GM21423 (cell line): Measurements from ENCODE around the gene RAB3A.
"Not testable (repeated sequence)": the region's sequence is repeated elsewhere in the genome, so short reads cannot be mapped to it uniquely, and the experiment has no call there.

Experiments used
- ATAC-seq: cut with Tn5 transposase; IDR thresholded peaks from one replicate; pipeline ENCODE4 v1.9.1; 2021; ENCODE audit warnings: mild to moderate bottlenecking, moderate library complexity; ENCODE audit not compliant: unreplicated experiment

The RAB3A gene

DNA sequence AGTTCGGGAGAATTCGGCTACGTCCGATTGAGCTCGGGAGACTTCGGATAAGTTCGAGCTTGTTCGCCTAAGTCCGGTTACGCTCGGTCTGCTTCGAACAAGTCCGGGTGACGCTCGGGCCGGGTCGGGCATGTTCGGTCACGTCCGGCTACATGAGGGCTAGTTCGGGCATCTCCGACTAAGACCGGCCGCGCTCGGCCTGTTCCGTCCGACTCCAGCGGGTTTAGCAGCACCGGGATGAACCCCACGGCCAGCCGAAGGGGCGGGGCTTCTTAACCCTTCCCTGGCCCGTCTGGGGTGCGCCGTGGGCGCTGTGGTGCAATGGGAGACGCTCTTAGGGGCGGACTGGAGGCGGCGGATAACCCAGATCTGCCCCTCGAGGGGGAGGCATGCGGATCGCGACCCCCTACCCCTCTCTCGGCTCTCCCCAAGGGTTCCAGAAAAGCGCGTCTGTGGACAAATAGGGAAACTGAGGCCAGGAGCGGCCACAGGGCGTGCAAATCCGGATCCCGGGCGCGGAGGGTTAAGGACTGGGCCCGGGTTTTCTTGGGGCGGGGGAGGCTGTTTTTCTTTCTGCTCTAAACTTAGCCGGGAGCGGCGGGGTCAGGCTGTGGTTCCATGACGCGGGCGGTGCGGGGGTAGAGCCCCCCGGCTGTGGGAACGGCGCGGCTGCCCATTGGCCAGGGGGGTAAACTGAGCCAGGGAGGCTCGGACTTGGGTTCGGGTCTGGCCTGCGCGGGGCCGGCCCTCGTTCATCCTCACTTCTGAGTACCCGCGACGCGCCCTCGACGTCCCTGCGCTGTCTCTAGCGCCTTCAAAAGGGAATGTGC is 20.9 kb upstream of the RAB3A start:
- ATAC-seq, result peak; percentile 88

DNA sequence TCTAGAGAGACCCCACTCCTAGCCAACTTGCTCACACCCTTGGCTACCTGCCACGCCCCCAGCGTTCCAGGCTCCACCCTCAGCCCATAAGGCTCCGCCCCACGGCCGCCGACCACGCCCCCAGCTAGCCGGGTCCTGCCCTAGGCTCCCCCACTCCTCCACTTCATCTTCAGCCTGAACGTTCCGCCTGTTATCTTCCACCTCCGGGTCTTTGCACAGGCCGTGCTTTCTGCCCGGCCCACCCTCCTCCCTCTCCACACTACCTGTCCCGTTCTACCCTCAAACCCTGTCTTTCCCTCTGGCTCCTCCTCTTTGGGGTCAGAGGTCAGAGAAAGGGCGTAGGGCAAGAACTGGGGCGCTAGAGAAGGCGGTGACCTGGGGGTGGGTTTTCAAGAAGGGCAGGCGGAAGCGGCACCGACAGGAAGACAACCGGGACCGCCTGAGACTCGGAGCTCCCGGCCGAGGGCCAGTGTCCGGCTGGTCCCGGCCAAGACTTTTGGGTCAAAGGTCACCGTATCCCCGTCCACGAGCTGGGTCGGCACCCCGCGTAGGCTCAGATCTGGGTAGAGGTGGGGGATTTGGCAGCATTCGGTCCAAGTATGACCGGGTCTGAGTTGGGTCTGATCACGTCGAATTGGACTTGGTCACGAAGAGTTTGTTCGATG is 20.1 kb upstream of the RAB3A start:
- ATAC-seq, result no peak

DNA sequence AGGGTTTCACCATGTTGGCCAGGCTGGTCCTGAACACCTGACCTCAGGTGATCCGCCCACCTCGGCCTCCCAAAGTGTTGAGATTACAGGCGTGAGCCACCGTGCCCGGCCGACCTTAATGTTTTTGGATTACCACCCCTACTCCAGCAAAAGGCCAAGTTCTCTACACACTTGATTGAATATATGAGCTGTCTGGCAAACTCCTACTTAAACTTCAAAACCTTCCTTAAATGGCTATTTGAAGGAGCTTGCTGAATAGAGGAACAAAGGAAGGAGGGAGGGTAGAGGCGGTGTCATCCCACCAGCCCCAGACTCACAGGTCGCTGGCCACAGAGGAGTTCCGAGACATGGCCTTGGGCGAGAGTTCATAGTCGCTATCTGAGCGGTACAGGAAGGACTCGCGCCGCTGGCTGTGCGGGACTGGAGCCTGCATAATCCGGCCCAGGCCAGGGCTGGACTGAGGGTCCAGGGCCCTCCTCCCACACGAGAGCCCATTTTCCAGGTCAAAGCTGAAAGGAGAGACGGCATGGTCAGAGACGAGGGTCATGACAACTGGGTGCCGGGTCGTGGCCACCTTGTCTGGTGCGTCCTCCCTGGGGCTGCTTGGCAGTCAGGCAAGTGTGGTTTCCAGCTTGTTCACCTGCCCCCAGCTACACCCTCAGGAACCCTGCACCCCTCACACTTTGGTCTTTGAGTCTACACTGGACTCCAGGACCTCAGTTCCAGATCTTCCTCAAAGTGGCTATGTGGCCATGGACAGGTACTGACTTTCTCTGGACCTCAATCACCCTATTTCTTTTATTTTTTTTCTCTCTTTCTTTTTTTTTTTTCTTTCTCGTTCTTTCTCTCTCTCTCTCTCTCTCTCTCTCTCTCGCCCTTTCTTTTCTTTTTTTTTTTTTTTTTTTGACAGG is 18.2 kb upstream of the RAB3A start:
- ATAC-seq, result no peak

DNA sequence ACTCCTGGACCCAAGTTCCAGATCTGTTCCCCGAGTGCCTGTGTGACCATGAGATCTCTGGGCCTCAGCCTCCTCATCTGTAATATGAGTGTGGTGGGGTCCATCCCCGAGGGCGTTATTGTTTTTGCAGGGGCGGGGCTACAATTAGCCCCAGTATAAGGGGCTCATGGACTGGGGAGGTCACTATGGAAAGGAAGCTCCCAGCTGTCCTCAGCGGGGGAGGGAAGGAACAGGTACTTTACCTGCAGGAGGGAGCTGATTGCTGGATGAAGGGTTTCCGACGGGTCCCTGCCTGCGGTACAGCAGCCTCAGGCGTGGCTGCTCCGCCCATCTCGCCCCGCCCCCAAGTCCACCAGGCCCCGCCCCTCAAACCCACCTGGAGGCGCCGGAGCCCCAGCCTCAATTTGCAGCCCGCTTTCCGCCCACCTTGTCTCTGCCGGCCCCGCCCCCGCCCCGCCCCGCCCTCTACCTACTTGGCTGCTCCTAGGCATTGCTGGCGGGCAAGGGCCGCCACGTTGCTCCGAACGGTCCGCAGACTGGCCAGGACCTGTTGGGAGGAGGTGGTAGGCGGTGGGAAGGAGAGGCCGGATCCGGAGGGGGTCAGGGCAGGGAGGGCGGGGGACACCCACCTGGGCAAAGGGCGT is 16.9 kb upstream of the RAB3A start:
- no peak for ATAC-seq

DNA sequence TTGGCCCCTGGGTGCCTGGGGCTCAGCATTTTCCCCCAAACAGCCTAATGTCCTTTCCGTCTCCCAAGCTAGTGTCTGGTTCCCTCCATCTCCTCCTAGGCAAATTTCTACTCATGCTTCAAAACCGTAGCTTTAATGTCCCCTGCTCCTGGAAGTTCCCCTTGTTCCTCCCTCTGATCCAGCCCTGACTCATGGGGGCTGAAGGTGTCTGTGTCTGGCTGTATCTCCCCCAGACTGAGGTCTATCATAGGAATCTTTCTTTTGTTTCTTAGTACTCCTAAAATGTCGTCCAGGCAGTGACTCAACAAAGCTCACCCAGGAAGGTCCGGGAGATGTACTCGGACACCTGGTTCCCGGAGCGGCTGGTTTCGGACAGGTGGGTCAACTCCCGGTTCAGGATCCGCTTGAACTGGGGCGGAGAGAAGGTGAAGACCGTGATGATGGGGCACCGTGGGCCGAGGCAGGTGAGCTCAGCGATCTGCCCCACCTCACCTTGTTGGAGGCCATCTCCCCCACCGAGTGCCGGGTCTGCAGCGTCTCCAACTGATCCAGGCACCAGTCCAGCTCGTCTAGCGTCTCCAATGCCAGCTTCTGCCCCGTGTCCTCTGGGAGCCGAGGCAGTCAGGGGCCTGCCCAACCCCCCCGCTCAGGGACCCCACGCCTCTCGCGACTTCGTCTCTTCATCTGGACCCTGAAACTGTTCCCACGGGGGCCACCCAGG is 16.2 kb upstream of the RAB3A start:
- ATAC-seq, result no peak

DNA sequence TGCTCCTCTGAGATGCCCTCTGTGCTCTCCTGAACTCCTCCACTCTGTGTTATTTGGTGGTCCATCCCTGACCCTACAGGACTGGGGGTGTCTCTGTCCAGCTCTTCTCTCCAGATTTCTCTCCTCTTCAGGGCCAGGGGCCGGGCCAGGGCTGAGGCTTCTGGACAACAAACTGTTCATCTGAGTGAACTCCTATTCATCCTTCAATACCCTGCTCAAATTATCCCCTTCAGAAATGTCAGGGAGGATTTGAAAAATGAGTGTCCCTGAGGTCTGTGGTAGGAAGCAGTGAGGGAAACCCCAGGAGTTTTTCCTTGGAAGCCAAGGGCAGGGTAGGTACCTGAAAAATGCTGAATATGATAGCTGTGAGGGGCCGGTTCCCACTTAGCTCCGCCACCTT is 14.8 kb upstream of the RAB3A start:
- ATAC-seq, result no peak

DNA sequence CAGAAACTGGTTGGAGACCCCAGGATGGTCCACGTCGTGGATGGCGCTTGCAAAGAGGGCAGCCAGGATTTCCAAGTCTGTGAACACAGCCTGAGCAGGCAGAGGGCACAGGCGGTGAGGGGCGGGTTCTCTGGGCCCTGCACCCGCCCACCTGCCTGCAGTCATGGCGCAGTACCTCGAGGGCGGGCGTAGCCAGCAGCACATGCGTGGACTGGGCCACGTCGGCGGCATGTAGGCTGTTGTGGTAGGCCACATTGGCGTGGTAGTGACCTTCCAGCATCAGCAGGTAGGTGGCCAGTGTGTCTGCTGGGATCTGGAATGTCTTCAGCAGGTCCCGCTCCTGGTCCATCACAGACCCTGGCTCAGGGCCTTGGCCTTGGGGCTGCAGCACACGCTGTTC is 14.3 kb upstream of the RAB3A start:
- no peak for ATAC-seq

DNA sequence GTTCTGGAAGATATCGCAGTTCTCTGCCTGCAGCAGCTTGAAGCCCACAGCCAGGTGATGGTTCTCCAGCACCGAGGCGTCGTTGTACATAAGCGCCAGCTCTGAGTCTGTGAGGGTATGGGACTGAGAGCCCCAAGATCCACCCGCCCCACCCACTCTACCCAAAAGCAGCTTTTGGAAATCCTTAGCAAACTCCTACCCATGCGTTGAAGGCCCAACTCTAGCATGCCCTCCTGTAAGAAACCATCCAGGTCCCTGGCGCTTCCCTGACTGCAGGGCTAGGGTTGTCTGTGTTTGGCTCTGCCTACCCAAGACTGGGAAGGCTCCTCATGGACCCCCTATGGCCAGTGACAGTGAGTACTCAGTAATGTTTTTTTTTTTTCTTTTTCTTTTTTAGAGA is 12.9 kb upstream of the RAB3A start:
- no peak for ATAC-seq

DNA sequence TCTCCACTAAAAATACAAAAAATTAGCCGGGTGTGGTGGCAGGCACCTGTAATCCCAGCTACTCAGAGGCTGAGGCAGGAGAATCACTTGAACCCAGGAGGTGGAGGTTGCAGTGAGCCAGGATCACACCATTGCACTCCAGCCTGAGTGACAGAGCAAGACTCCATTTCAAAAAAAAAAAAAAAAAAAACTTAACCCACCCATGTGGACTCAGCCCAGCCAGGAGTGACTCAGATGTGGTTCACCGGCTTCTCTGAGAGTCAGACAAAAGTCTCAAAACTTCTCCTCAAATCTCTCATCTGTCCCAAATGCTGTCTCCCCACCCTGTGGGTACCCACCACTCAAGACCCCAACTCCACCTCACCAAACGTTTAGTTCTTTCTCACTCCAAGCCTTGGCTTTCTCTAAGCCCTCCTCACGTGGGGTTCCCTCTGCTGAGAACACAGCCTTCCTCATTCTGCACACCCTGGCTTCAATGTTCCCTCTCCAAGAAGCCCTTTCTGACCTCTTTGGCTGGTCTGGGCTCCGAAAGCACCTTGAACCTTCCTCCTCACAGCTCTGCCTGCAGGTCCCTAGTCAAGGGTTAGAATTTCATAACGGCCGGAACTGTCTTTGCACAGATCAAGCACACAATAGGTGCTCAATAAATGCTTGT is 11.1 kb upstream of the RAB3A start:
- ATAC-seq, result no peak

DNA sequence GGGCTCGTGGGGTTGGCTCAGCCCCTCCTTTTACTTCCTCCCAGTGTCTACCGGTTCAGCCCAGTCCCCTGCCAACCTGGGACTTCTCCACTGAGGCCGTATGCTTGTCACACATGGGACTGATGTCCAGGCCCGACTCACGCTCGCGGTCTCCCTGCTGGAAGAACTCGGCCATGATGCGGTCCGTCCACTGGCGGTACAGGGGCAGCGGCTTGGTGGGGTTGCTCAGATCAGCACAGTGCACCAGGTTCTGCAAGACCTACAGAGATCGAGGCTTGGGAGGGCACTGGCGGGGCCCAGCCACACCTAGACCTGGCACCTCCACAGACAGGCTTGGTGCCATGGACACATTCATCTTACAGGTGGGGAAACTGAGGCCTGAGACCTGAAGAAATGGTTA is 7.8 kb upstream of the RAB3A start:
- no peak for ATAC-seq

DNA sequence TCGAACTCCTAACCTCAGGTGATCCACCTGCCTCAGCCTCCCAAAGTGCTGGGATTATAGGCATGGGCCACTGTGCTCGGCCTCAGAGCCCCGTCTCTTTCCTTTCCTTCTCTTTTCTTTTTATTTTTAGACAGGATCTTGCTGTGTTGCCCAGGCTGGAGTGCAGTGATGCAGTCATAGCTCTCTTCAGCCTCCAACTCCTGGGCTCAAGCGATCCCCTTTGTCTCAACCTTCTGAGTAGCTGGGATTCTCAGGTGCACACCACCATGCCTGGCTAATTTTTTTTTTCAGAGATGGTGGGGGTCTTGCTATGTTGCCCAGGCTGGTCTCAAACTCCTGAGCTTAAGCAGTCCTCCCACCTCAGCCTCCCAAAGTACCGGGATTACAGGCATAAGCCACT is 6.1 kb upstream of the RAB3A start:
- ATAC-seq, result not testable (repeated sequence)

DNA sequence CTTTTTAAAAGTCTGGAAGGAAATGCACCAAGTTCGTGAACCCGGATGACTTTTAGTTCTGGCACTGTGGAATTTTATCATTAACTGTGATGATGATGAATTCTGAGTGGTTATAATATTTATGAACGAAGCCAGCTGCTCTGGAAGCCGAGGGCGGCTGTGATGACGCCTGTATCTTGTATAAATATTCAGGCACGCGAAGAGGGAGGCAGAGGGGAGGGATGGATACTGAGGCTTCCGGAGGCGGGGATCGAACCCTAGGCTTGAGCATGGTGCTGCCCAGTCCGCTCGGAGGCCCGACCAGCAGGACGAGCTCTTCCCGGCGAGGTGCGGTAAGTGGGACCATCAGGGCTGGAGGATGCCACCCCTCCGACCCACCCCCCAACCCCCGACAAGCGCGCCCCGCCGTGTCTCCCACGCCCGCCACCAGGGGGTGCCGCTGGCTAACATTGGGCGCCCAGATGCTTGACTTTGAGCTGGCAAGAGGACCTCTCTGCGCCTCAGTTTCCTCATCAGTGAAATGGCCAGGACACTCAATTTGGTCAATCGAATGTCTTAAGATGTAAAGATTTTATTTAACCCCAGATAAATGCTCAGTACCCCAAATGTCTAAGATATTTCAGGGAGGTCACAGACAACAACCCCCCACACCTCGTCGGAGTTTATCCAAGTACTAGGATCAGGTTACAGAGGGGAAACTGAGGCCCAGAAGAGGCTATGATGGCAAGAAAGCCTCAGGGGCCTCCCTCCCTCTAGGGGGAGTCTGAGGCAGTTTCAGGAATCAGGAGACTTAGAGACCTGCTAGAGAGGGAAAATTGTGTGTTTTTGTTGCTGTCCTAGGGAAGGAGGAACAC is 4.5 kb upstream of the RAB3A start:
- ATAC-seq, result no peak

DNA sequence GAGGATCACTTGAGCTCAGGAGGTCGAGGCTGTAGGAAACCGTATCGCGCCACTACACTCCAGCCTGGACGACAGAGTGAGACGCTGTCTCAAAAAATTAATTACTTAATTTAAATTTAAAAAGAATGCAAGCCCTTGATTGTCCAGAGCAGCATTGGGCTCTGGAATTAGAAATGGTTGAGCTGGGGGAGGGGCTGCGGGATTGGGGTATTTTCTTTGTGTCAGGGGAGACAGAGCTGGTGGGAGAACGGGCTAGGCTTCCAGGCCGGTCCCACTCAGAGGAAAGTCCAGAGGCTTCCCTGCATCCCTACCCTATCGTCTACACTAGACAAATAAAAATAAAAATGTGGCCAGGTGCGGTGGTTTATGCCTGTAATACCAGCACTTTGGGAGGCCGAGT is 2.2 kb upstream of the RAB3A start:
- no peak for ATAC-seq

DNA sequence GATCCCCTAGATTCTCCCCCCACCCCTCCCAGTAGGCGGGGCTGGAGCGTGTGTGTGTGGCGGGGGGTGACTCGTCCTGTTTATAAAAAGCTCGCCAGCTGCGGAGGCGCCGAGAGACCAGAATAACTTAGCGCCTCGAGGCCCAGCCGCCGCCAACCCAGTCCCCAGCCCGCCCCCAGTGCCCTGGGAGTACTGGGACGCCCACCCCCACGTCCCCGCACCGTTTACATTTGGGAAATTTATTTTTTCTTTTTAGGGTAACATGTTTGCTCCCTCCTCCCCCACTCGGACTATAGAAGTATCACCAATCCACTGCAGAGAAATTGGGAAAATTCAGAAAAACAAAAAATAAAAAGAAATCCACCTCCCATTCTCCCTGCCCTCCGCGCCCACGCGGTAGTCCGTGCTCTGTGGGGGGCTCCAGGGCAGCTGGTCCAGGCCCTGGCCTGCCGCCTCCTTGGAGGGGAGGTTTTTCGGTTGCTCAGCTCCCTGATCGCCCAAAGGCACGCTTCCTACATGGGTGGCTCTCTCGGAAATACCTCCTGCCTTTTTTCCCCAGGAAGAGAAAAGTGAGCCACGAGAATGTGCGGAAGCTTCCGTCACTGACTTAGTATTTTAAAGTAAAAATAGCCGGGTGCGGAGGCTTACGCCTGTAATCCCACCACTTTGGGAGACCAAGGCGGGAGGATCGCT is 1.5 kb upstream of the RAB3A start:
- ATAC-seq, result no peak

DNA sequence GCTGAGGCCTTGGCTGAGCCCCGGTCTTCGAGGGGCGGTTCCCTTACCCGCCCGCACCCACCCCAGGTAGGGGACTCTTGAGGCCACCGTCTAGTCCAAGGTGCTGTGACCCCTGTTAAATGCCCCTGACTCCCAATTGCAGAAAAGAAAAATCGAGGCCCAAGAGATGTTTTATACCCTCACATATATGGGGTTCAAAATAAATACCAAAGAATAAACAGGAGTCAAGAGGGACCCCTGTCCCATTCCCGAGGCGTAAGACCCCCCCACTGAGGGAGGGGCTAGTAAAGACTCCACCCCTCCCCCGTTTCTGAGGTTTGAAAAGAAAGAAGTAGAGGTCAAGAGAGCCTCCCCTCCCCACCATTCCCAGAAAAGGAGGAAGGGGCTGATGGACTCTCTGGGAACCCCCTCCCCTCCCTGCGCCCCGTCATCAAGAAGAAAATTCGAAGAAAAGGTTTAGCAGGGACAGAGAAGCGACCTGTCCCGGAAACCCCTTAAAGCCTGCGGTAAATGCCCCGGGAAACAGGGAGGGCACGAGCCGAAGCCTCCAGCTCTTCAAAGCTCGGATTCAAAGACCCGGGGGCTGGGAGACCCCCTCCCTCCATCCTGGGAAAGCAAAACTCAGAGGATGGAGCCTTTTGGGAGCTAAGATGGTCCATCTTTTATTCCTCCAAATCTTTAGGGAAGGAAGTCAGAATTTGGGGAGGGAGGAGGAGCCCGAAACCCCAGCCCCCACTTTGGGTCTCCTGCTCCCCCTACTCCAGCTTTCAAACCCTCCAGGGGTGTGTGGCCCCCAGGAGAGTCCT is 755 bp upstream of the RAB3A start:
- peak; percentile 8 for ATAC-seq

DNA sequence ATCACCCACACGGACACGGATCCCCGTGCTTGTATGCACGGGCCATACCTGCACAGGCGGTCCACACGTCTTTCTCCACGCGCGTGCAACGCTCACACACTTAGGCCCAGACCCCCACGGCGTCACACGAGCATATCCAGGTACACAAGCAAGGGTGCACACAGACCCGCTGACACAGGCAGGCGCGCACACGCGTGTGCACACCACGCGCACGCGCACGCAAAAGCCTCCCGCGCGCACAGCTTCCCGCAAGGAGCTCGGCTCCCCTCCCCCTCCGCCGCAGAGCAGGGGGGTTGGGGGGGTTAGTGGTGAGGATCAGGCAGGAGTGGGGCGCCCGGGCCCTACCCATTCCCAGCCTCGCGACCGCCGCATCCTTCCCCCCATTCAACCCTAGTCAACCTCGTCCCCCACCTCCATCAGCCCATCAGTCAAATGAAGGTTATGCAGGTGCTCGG is 407 bp downstream of the RAB3A start:
- no peak for ATAC-seq

DNA sequence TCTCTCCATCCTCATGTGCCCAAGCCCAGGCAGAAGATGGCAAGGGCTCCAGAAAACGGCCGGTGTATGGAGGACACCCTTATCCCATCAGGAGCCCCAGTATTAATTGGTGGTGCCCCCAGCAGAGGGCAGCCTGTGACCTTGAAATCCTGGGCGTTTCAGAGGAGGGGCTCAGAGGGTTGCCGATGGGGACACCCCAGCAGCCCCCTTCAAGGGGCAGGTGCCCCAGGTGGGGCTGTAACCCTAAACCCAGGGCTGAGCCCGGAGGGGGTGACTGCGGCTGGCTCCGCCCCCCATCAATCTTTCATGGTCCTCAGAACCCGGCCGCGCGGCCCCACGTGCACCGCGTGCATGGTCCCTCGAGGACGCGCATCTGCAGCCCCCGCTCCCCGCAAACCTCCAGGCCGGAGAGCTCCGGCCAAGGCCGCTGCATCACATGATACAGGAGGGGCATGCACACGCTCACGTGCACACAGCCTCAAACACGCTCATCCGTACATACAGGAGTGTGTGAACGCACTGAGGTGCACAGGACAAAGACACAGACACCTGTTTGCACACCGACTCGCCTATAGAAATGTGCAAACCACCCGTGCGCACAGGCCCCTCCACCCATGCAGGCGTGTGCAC is 949 bp downstream of the RAB3A start:
- ATAC-seq, result no peak
